GM10847 (cell line): Measurements from ENCODE around the gene CCM2L.

Source experiments
- POLR2A ChIP-seq: IDR thresholded peaks from 2 replicates; pipeline ENCODE4 v1.6.1; 2011; ENCODE audit not compliant: insufficient read length; ENCODE audit errors: extremely low read depth

Gene CCM2L

DNA sequence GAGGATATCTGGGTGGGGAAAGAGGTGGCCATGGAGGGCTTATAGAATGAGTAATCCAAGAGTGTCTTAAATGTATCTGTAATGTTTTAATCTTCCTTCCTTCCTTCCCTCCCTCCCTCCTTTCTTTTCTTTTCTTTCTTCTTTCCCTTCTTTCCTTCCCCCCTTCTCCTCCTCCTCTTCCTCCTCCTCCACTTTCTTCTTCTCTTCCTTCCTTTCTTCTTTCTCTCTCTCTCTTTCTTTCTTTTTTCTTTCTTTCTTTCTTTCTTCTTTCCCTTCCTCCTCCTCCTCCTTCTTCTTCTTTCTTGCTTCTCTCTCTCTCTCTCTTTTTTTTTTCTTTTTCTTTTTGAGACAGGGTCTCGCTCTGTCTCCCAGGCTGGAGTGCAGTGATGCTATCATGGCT is 49.0 kb downstream of the CCM2L start:
- TF ChIP-seq POLR2A = no peak

DNA sequence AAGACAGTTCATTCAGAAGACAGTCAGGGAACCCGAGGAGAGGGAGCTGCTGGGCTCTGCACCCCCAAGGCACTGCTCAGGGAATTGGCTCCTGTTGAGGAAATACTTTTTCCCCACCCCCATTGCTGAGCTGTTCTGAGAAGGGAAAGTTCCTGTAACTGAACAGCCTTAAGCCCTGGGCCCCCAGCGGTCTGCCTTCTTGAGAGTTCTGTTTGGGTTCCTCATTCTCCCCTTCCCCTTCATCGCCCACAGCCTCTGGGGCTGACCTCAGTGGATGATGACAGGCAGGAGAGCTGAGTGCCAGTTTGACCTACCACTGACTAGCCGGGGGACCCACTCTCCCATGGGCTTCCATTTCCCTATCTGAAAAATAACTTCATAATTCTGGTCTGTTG is 52.5 kb downstream of the CCM2L start:
- no peak for TF ChIP-seq POLR2A

DNA sequence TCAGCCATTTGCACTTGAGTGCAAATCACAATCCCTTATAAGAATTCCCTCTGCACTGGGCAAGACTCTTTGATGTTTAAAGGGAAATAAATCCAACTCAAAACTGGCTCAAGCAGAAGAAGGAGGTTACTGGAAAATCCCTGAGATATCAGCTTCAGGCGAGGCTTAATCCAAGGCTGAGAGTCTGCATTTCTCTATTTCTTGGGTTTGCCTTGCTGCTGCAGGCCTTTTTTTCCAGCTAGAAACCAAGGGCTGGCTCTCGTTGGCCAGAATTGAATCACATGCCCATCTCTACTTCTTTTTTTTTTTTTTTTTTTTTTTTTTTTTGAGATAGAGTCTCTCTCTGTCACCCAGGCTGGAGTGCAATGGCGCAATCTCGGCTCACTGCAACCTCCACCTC is 53.5 kb downstream of the CCM2L start:
- no peak for TF ChIP-seq POLR2A

DNA sequence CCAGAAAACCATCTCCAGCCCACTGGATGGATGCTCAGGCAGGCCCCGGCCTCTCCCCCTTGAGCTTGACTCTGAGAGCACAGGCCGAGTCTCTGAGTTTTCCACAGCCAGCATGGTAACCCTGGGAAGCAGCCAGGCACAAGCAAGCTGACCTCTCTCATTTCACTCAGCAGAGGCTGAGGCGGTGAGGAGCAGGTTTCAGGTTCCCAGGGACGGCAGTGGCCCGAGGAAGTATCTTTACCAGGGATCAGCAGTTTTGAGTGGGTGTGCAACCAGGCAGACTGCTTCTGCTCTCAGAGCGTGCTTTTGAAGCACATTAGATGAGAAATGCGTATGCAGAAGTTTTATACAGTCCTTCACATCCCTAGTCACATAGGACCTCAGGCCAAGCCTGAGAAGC is 54.4 kb downstream of the CCM2L start:
- no peak for TF ChIP-seq POLR2A

DNA sequence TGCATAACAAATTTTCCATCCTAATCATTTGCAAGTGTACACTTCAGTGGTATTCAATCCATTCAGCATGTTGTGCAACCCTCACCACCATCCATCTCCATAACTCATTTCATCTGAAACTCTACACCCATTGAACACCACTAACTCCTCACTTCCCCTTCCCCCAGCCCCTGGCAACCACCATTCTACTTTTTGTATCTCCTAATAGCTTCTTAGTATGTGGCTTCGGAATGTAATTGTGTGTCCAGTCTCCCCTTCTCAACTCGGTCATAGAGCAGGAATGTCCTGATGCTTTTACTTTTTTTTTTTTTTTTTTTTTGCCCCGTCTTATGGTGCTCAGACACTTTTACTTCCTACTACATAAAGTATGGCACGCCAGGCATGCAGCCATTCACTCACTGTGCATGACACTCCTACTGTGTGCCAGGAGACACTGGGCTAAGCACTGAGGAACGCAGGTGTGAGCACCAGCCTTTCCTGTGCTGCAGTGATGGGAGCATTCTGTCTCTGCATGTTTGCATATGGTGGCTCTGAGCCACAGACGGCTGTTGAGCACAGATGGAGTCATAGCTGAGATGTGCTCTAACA is 57.1 kb downstream of the CCM2L start:
- no peak for TF ChIP-seq POLR2A

DNA sequence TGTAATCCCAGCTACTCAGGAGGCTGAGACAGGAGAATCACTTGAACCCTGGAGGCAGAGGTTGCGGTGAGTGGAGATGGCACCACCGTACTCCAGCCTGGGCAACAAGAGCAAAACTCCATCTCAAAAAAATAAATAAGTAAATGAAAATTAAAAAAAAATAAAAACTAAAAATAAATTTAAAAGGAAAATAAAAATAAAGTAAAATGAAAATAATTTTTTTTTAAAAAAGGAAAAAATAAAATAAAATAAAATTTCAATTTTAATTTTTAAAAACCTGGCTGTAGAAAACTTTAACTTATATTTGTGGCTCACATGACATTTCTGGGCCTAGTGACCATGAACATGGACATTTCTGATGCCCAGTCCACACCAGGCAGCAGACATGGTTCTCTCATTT is 57.9 kb downstream of the CCM2L start:
- no peak for TF ChIP-seq POLR2A

DNA sequence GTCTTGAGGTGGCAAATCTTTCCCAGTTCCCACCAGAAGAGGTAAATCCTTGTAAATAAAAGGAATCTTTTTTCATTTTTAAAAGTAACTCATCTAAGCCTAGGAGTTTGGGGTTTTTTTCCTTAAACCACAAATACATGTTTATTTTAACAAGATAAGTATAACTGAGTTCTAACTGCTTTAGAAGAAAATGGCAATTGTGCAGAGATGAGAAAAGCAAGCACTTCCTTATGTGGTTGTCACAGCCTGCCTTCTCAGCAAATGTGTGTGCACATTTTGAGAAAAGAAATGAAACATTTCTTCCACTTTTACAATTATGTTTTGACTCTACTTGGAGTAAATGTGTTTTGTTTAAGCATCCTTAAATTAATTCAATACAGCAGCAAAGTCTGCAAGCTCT is 59.5 kb downstream of the CCM2L start:
- TF ChIP-seq POLR2A = no peak

DNA sequence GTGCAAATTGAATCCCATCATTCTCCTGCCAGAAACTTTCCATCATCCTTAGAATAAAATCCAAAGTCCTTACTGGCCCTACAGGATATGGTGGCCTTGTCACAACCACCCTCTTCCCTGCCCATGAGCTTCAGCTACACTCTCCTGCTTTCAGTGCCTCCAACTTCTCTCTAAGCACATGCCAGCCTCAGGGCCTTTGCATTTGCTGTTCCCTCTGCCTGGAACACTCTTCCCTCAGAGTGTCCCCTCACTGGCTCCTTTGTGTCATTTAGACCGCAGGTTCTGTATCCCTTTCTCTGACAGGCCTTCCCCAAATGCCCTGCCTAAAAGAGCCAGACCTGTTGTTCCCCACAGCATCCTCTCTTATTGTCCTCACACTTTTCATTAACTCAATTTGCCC is 60.0 kb downstream of the CCM2L start:
- no peak for TF ChIP-seq POLR2A

DNA sequence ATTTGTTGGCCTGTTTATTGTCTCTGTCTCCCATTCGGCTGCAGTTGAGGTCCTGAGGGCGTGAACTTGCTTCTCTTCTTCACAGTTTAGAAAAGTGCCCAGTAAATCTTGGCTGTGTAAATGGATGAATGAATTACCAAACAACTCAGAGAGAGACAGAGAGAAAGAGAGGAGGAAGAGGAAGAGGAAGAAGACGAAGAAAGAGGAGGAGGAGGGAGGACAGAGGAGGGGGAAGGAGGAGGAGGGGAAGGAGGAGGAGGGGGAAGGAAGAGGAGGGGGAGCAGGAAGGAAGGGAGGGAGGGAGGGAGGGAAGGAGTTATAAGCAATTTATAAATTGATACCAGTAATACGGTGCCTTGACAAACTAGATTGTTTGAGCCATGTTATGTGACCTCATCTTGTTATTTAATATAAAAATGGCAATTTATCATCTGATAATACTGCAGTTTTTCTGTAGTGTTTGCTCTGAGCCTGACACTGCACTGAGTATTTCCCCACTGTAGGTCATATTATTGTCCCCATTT is 60.5 kb downstream of the CCM2L start:
- no peak for TF ChIP-seq POLR2A

DNA sequence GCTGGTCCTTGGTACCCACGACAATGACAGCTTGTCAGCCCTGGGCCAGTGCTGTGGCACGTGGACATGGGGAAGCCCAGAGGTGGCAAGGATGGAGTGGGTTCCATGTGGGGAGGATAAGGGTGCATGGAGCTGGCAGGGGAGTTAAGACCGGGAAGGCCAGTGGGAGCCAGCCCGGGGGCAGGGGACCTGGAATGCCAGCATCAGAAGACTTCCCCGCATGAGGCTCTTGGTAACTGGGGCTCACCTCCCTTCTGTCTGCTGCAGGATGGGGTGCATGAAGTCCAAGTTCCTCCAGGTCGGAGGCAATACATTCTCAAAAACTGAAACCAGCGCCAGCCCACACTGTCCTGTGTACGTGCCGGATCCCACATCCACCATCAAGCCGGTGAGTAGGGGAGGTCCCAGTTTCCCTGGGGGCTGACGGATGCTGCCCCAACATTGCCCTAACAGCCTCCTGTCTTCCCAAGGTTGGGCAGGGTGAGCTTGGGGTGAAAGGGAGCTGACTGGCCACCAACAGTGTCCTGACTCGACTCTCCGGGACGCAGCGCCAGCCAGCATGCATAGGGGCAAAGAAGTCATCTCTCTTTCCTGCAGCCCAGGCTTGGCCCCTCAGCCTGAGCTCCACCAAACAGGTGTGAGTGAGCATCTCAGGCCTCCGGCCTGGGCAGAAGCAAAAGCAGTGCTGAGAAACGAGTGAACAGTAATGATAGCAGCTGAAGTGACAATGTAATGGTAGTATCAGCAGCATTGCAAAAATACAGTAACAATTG is 61.3 kb downstream of the CCM2L start:
- TF ChIP-seq POLR2A = no peak

DNA sequence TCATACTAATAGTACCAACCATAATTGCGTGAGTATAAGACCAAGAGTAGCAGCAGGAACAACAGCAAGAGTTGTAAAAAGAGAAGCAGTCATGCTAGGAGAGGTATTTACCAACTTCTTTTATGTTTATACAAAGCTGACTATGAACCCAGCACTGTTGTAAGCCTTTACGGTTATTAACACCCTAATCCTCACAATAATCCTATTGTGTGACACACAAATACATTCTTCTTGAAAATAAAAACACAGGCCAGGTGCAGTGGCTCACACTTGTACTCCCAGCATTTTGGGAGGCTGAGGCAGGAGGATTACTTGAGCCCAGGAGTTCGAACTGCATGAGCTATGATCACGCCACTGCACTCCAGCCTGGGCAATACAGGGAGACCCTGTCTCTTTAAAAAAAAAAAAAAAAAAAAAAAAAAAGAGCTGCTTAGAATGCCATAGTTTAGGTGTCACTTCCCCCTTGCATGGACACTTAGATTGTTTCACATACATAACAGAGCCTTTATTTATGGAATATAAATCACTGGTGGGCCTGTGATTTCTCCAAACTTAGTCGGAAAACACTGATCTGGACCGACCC is 62.0 kb downstream of the CCM2L start:
- no peak for TF ChIP-seq POLR2A

DNA sequence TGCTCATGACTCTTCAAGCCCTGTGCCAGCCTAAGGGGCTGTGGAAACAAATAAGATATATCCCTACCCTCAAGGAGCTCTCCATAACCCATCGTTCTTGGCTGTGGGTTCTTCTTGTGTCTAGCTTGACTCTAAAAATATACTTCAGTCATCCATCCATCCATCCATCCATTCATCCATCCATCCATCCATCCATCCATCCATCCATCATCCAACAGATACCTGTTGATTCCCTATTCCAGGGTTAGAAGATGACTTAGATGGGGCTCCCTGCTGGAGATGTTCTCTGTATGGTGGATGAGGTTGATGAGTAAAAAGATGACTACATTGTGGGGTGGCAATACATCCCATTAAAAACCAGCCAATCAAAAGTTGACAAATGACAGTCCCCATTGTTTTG is 65.3 kb downstream of the CCM2L start:
- no peak for TF ChIP-seq POLR2A

DNA sequence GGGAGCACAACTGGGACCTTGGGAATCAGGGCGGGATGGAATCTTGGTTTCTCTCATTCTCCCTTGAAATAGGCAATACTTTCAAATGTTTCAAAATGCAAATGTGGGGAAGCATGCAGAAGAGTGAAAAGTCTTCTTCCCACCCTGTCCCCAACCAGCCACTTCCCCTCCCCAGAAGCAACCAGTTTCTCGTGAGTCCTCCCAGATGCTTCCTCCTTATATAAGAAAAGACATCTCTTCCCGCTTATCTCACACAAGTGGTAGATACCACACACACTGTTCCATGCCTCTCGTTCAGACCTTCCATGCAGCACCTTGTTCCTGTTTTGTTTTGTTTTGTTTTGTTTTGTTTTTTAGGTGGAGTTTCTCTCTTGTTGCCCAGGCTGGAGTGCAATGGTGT is 67.0 kb downstream of the CCM2L start:
- no peak for TF ChIP-seq POLR2A

DNA sequence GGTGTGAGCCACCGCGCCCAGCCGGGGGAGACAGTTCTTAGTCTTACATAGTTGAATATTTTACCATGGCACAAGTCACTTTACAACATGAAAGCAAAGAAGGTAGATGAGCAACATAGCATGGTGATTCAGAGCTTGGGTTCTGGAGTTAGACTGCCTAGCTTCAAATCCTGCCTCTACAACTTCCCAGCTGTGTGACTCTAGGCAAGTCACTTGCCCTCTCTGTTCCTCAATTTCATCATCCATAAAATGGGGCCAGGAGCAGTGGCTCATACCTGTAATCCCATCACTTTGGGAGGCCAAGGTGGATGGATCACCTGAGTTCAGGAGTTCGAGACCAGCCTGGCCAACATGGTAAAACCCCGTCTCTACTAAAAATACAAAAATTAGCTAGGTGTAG is 68.1 kb downstream of the CCM2L start:
- no peak for TF ChIP-seq POLR2A

DNA sequence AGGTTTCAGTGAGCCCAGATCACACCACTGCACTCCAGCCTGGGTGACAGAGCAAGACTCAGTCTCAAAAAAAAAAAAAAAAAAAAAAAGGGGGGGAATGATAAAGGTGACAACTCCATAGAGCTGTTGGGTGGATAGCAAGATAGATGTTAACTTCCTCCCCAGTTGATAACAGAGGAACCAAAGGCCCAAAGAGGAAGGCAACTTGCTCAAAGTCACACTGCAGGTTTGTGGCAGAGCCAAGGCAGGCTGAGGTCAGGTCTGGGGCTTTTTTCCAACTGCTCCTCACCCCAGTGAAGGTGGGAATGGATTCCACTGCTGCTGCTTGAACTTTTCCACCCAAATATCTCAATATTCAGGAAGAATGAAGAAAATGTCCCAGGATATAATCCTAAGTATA is 68.6 kb downstream of the CCM2L start:
- no peak for TF ChIP-seq POLR2A

DNA sequence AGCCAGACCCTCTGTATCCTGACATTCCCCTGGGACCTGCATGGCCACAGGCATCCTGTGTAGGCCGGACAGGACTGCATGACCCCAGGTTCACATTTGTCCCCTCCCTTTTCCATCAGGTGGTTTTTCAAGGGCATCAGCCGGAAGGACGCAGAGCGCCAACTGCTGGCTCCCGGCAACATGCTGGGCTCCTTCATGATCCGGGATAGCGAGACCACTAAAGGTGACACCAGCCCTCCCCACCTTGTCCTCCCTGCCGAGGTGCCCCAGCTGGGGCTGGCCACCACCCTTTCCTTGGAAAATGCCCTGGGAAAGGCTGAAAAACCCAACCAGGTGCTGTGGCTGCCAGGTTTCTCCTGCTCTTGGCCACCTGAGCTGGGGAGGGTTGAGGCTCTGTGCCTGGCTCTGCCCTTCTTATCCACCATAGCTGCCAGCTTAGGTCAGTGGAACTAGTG is 69.4 kb downstream of the CCM2L start:
- no peak for TF ChIP-seq POLR2A
